GM19043 (cell line): ENCODE data around the gene PDZD4.

Experiments used
- ATAC-seq: cut with Tn5 transposase; IDR thresholded peaks from one replicate; pipeline ENCODE4 v1.9.1; 2021; ENCODE audit warnings: low read depth; ENCODE audit not compliant: unreplicated experiment

PDZD4 gene

DNA sequence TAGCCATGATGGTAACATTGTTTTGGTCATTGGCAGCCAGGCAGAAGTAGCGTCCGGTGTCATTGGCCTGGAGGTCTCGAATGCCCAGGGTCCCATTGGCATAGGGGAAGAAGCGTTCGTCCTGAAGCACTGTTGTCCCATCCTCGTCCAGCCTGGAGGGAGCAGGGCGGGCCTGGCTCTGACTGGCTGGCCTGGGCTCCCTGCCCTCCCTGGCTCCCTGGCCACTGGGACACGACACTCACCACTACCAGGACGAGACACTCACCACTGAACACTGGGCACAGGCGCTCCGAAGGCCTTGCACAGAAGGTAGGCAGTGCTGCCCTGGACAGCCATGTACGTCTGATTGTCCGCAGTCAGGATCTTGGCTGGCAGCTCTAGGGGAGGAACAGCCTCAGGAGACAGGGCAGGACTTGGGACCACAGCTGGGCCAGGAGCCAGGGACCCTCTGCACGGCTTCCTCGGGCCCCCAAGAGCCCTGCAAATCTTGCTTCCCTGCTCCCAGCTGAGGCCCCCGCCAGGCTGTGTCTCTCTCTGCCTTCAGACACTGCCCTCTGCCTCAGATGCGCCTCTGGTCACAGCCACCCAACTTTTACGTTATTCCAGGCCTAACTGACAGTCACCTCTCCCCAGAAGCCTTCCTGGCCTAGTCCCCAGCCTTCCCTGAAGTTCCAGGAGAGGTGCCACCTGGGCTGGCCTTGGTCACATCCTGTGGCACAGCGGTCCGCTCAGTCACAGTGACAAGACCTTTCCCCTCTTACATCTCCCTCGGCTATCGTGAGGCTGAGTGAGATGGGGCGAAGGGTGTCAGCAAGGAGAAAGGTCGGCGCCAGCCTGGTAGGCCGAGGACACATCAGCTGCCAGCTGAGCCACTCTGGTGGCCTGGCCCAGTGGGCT is 38.5 kb upstream of the PDZD4 start:
- no peak for ATAC-seq

DNA sequence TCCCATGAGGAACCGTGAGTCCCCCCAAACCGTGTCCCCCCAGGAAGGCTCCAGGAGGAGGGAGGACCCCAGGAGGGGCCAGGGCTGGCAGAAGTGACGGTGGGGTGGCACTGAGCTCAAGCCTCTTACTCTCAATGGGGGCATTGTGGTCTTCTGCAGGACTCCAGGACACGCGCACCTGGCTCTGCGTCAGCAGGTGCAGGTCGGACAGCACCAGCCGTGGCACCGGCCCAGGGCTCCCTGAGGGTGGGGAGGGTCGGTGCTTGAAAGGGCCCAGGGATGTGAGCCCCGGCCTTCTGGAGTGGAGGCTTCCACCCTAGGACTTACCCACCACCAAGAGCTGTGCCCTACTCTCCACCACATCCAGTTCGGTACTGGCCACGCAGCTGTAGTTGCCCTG is 37.3 kb upstream of the PDZD4 start:
- no peak for ATAC-seq

DNA sequence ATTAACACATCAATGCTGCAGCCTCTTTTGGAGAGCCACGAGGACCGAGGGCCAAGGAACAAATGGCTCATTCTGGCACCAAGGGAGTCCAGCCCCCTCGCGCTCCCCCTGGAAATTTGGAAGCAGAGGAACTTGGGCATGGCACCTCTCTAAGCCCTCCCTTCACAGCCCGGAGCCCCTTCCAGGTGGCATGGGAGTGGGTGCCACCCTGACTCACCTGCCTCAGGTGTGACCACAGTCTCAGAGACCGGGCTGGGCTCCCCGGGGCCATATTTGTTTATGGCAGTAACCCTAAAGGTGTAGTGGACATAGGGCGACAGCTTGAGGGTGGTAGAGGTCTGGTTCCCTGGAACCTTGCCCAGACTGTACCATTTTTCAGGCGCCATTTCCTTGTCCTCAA is 36.8 kb upstream of the PDZD4 start:
- ATAC-seq = no peak

DNA sequence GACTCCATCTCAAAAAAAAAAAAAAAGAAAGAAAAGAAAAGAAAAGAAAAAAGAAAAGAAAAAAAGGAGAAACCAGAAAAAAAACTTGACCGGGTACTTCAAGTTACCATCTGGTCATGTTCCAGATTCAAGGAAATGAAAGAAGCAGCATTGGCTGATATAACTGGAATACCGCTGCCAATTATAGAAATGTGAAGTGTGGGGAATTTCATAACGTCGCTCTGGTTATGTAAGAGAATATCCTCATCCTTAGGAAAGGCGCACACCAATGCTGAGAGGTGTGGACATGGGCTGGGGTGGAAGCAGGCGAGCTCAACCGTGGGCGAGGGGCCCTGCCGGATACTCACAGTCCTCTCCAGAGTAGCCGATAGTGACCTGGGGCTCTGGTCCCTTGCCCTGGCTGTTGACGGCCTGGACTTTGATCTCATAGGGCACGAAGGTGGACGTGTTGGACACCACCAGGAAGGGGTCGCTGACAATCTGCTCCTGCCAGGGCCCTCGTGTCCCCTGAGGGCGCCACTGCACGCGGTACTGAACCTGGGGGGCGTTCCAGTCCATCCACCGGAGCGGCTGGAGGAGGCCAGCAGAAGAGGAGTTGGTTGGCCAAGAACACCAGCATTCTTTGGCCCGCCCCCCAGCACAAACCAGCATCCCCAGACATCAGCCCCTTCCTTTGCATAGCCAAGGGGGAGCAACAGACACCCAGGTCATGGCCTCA is 36.1 kb upstream of the PDZD4 start:
- ATAC-seq = no peak

DNA sequence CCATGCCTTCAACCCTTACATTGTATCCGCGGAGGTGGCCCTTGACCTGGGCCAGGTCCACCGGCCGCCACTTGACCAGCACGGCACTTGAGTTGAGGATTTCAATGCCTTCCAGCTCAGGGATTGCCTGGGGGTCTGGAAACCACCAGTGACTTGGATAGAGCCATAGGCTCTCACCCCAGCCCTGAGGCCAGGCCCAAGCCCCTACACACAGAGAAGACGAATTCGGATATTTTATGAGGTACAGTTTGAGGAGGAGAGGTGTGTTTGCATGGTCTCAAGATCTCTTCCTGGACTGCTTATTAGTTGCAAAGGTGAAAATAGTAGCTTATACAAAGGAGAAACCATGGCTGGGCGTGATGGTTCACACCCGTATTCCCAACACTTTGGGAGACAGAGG is 35.3 kb upstream of the PDZD4 start:
- no peak for ATAC-seq

DNA sequence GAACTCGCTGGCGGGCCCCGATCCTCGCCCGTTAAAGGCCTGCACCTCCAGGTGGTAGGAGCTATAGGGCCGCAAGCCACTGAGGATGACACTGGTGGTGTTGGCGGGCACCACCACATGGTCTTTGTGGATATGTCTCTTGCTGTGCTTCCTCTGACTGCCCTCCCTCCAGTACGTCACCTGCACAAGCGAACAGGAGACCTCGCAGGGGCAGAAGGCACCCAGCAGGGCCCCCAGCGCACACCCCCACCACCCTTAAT is 34.9 kb upstream of the PDZD4 start:
- ATAC-seq = no peak

DNA sequence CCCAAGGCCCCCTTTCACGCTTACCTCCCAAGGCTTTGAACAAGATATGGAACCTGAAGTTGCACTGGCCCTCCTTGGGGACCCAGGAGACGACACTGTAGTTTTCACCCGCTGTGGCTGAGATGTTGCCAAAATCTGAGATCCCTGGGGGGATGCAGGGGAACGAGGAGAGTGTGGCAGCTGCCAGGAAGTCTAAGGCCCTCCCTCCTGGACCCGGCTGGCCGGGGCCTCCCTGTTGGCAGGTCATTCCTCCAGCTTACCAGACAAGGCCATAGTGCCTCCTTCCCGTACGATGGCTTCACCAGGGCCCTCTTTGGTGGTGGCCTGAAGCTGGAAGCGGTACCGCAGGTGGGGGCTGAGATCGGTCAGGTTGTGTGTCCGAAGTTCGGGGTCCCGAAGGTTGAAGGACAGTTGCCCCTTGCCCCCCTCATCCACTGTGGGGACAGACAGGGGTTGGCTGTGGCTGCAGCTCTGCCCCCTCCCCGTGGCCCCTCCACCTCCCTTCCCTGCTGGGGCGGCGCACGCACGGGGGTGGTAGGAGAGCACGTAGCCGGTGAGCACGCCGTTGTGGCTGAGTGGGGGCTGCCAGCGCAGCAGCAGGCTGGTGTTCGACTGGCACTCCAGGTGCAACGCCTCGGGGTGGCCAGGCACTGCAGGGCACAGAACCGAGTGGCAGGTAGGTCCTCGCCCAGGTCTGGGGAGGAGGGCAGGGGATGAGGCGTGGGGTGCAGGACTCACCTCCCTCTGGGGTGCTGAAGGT is 34.4 kb upstream of the PDZD4 start:
- no peak for ATAC-seq

DNA sequence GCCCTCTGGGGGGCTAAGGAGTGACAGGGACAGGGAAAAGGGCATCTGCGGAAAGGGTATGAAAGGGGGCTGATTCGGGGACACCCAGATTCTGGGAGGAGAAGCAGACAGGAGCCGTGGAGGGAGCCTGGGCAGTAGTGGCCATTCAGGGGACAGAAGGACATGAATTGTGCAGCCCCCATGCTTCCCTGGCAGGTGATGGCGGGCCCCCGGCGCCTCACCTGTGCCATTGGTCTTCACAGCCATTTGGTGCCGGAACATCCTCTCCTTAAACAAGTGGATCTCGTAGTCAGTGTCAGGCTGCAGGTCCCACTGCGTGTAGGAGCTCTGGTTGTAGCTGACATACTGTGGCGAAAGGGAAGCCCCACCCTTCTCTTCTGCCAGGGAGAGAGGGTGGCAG is 33.8 kb upstream of the PDZD4 start:
- ATAC-seq = no peak

DNA sequence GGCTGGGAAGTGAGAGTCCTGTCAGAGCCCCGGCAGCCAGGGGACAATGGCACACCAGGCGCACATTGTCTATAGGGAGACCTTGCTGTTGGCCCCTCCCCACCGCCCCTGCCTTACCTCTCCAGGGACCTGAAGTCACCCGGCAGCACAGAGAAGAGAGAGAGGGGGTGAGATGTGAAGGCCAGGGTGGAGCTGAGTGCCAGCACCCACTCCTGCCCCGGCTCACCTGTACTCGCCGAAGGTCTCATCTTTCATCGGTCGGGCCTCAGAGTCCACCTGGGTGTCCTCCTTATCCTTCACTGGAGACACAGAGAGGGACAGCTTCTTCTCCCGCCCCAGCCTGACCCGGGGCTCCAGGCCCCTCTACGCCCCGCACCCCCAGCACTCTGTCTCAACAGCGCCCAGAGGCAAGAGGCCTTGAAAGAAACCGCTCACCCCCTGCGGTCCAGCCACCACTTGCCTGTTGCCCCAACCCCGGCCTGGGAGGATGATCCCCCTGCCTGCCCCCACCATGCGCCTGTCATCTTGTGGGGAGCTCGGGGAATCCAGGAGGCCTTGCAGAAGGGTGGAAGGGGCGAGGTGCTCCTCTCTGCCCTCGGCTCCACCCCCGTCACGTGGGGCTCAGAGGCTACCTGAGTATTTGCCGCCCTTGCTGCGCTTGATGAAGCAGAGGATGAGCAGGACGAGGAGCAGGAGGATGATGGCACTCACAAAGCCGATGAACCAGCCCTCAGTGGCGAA is 33.1 kb upstream of the PDZD4 start:
- no peak for ATAC-seq

DNA sequence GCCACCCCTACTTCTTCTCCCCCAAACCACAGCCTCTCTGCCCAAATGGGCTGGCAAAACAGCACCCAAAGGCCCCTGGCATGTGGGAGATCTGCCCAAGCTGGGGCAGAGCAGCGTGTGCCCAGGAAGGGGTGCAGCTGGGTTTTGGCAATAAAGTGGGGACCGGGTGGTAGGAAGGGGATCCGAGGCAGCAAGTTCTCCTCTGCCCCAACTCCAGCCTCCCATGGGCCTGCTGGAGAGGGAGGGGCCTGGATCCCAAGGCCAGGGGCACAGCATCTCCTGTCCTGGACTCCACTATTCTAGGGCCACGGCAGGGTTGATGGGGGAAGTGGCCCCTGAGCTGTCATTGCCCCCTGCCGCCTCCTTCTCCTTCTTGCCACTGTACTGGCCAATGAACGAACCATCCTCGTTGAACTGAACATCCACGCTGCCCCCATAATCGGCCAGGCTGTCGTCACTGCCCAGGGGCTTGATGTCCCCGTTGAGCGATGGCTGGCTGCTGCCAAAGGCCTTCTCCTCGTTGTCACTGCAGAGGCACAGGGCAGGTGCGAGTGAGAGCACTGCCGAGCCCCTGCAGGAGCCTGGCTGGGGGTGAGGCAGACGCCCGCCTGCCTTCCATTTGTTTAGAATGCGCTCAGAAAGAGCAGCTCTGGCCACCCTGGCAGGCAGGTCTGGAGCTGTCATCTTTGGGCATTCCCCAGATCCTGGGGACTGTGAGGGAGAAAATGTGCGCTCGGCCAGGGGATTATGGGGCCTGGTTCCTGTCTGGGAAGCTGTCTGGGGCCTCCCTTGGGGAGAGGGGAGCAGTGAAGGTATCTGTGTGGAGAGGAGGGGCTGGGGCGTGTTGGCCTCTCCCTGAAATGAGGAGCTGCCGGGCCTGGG is 32.3 kb upstream of the PDZD4 start:
- ATAC-seq = no peak

DNA sequence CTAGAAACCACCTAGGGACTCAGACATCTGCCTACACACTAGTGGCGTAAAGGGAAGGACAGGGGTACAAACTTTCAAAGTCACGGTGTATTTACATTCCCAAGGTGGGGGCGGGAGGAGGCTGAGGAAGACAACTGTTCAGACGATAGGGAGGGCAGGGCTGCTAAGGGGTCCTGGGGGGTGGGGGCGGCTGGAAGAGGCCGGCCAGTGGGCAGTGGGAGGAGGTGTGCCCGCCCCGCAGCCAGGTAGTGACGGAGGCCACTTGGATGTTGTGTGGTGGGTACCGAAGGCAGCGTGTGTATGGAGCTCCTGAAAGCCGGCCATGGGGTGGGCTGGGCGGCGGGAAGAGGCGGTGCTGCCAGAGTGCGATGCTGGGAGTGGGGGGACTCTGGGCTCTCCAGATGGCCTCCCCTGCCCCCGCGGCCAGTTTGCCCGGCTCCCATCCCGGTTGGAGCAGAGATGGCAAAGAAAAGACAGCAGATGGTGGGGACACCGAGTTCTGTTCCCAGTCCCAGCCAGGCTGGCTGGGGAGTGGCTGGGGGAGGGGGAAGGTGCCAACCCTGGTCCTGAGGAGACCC is 31.5 kb upstream of the PDZD4 start:
- ATAC-seq = no peak

DNA sequence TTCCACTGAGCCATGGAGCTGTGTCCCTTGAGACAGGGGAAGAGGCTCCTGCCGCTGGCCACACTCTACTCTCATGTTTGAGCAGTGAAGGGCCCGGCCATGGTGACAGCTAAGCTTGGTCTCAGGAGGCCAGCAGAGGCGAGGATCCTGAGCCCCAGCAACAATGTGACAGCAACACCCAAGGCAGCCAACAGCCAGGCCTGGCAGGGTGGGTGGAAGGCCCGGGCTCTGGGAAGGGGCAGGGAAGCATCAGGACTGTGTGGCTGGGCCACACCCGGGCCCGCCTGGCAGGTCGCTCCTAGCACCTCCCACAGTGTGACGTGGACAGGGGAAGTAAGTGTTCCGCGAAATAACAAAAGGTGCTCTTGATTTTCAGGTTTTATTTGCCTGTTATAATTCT is 30.8 kb upstream of the PDZD4 start:
- no peak for ATAC-seq

DNA sequence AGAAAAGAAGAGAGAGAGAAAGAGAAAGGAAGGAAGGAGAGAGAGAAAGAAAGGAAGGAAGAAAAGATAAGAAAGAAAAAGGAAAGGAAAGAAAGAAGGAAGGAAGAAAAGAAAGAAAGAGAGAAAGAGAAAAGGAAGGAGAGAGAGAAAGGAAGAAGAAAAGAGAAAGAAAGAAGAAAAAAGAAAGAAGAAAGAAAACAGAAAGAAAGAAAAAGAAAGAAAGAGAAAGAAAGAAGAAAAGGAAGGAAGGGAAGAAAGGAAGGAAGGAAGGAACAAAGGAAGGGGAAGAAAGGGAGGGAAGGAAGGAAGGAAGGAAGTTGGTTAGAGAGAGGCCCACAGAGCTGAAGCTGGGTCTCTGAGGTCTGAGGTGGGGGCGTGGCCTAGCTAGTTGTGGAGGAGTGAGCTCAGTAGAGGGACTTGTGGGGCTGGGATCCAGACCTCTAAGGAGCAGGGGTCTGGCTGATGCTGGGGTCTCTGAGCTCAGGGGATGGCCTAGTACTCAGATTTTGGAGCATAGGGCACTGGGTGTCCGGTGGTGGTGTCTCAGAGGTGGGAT is 27.1 kb upstream of the PDZD4 start:
- ATAC-seq = no peak

DNA sequence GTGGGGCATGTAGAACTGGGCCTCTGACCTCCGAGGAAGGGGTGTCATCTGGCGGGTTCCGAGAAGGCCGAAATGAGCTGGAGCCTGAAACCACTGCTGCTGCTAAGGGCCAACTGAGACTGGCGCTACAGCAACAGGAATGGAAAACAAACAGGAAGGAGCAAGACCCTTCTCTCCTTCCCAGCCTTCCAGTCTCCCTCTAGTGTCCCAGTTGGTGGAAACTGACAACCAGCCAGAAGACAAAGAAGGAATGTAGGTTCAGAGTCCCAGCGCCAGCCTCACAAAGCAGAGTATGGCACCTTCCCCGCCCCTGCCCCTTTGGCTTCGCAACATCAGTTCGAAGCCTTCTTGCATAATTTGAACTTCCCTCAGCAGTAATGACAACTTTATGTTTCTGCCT is 24.4 kb upstream of the PDZD4 start:
- no peak for ATAC-seq

DNA sequence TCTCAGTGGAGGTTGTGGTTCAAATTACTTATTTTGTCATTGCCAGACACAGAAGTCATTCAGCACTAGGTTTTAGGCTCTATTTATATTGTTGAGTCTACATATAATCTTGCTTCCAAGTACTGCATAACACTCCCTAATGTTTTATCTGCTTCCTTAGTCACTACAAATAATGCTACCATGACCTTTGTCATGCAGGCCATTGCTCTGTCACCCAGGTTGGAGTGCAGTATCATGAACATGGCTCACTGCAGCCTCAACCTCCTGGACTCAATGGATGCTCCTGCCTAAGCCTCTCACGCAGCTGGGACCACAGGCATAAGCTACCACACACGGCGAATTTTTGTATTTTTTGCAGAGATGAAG is 23.5 kb upstream of the PDZD4 start:
- ATAC-seq = no peak

DNA sequence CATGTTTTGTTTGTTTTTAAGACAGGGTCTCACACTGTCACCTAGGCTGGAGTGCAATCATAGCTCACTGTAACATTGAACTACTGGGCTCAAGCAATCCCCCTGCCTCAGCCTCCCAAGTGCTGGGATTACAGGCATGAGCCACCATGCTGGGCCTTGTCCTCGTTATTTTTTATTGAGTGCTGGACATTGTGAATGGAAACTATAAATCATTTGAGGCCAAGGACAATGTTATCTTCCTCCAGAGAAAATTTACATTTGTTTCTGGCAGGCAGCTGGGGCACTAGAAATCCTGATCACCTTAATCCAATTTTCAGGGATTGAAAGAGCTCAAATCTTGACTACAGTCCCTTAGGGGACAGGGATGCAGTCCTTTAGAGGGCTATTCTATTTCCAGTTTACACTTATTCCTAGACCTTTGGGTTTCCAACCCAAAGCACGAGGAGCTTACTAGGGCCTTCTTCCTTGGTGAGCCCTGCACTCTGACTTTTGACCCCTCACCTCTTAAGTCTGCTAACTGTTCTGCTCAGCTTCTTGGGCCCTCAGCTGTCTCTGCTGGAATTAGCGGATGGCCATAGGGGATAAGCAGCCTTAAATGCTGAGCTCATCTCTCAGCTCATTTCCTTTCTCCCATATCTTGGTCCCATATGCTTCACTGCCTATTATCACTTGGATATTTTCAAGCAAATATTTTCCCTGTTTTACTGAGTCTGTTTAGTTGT is 23.0 kb upstream of the PDZD4 start:
- no peak for ATAC-seq

DNA sequence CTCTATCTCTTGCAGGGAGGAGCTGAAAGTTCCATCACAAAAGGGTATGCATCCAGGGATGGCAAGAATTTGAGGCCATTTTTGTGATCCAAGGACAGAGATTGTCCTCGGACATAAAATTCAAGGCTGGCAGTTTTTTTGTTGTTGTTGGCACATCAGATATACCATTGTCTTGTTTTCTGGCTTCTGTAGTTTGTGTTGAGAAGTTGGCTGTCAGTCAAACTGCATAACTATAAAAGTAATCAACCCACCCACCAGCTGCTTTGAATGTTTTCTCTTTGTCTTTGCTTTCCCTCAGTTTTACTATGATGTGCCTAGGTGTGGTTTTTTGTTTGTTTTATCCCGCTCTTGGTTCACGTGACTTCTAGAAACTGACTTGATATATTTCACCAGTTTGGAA is 21.6 kb upstream of the PDZD4 start:
- ATAC-seq = no peak

DNA sequence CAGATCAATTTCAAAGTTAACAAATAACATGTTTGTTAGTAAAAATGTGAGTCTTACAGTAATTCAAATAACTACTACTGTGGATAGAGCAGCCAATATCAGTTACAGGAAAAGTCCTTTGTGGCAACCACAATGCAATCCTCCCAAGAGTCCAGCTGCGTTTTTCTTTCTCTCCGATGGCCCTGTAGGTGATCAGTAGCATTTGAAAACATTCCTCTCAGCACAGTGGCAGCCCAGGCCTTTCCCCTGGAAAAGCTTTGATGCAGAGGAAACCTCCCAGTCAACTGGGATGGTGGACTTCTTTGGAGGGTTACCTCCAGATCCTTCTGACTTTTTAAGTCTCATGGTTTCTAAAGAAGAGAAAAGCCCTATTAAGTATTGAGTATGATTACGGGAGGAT is 18.0 kb upstream of the PDZD4 start:
- ATAC-seq = no peak

DNA sequence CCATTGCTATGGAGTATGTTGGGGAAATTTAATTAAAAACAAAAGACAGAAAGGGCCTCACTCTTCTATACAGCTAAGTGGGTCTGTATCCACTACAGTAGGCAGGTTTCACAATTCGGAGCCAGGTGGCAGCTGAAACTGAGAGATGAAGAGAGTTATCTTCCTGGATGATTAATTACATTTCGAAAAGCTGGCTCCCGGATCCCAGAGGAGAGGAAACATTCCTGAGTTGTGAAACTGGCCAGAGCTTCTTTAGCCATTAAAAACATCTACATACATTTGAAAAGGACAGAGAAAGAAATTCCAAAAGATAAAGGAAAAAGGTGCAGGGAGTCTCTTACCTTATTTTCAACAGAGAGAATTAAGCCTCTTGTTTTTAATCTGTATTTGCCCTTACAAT is 15.5 kb upstream of the PDZD4 start:
- ATAC-seq = no peak
